HG03045 (cell line): ENCODE measurements around the gene CNPY1.
"Not testable (repeated sequence)": the region's sequence is repeated elsewhere in the genome, so short reads cannot be mapped to it uniquely, and the experiment has no call there.

ENCODE experiments used
- ATAC-seq: cut with Tn5 transposase; IDR thresholded peaks from one replicate; pipeline ENCODE4 v1.9.1; 2021; ENCODE audit warnings: mild to moderate bottlenecking, moderate library complexity; ENCODE audit not compliant: unreplicated experiment

Gene CNPY1

GRCh38 chr7:155534691-155535090 is 11.7 kb downstream of the CNPY1 start:
- no peak for ATAC-seq

GRCh38 chr7:155533827-155534690 is 12.3 kb downstream of the CNPY1 start:
- no peak for ATAC-seq

- ATAC-seq, result no peak
These were observed 13.1 kb downstream of the CNPY1 start for GRCh38 chr7:155533120-155533826.

- no peak for ATAC-seq
These were observed 13.6 kb downstream of the CNPY1 start for GRCh38 chr7:155532792-155533119.

- ATAC-seq, result no peak
These were observed 14.7 kb downstream of the CNPY1 start for GRCh38 chr7:155531681-155532080.

GRCh38 chr7:155530601-155531000 is 15.8 kb downstream of the CNPY1 start:
- no peak for ATAC-seq

- ATAC-seq, result no peak
These were observed 16.5 kb downstream of the CNPY1 start for GRCh38 chr7:155529845-155530244.

GRCh38 chr7:155529346-155529745 is 17.0 kb downstream of the CNPY1 start:
- no peak for ATAC-seq

- no peak for ATAC-seq
These were observed 18.7 kb downstream of the CNPY1 start for GRCh38 chr7:155527664-155528063.

GRCh38 chr7:155526225-155526624 is 20.1 kb downstream of the CNPY1 start:
- no peak for ATAC-seq

- ATAC-seq, result no peak
These were observed 22.3 kb downstream of the CNPY1 start for GRCh38 chr7:155524018-155524556.

GRCh38 chr7:155523168-155523675 is 23.1 kb downstream of the CNPY1 start:
- ATAC-seq, result no peak

- no peak for ATAC-seq
These were observed 24.5 kb downstream of the CNPY1 start for GRCh38 chr7:155521743-155522398.

GRCh38 chr7:155521007-155521742 is 25.2 kb downstream of the CNPY1 start:
- no peak for ATAC-seq

GRCh38 chr7:155520114-155520513 is 26.2 kb downstream of the CNPY1 start:
- no peak for ATAC-seq

- not testable (repeated sequence) for ATAC-seq
These were observed 27.0 kb downstream of the CNPY1 start for GRCh38 chr7:155519358-155519757.

GRCh38 chr7:155518633-155519032 is 27.7 kb downstream of the CNPY1 start:
- ATAC-seq, result no peak

- ATAC-seq, result no peak
These were observed 28.4 kb downstream of the CNPY1 start for GRCh38 chr7:155517969-155518368.

- ATAC-seq, result no peak
These were observed 28.9 kb downstream of the CNPY1 start for GRCh38 chr7:155517452-155517851.

GRCh38 chr7:155516466-155516865 is 29.9 kb downstream of the CNPY1 start:
- no peak for ATAC-seq

GRCh38 chr7:155515318-155515717 is 31.0 kb downstream of the CNPY1 start:
- no peak for ATAC-seq
